ENCODE measurements around the gene MICAL3.

The MICAL3 gene

GRCh38 chr22:18067121-18067520 lies 42.8 kb upstream of the MICAL3 start:
- Histone ChIP-seq H3K79me2 (ENCODE audit: low read length) (no peaks in the 10 kb centered on the region), H3K36me3 (replicated peaks; ENCODE audit: insufficient read depth, low read length) (no peaks in the 10 kb centered on the region), H2AFZ (ENCODE audit: low read length) (no peak overlapping the region), H4K20me1 (ENCODE audit: insufficient read depth, low read length) (no peaks in the 10 kb centered on the region), H3F3A (ENCODE audit: insufficient read depth, low read length) (peaks cover 8% of the 10 kb centered on the region; the same call in 1 of the 2 replicates), H3K27me3 (replicated peaks; ENCODE audit: insufficient read depth, low read length) (no peaks in the 10 kb centered on the region), H3K27ac (ENCODE audit: low read length) (peak overlapping the region; percentile 50; the same call in 1 of the 2 replicates), H3K9me3 (replicated peaks; ENCODE audit: insufficient read depth, low read length) (no peaks in the 10 kb centered on the region), H3K4me3 (ENCODE audit: low read length) (no peak overlapping the region), H3K4me1 (ENCODE audit: low read length) (peaks cover 19% of the 10 kb centered on the region), H3K9me2 (replicated peaks; ENCODE audit: insufficient read depth, low read length) (no peaks in the 10 kb centered on the region), H3K9ac (ENCODE audit: low read length) (no peak overlapping the region), H3K4me2 (ENCODE audit: low read depth, low read length) (peak overlapping the region; percentile 52; the same call in 1 of the 2 replicates)
- no peak for DNase-seq
- TF ChIP-seq EZH2 (optimal IDR thresholded peaks at IDR 0.05; ENCODE audit: low read depth, low read length) (no peak), CTCF (IDR thresholded peaks at IDR 0.05; ENCODE audit: low read length) (no peak), EZH2phosphoT487 (IDR thresholded peaks at IDR 0.05; ENCODE audit: low read length) (no peak)

- Histone ChIP-seq H3K27ac (ENCODE audit: low read length) (peak overlapping the region; percentile 50; the same call in 1 of the 2 replicates), H3K36me3 (replicated peaks; ENCODE audit: insufficient read depth, low read length) (no peaks in the 10 kb centered on the region), H3K4me2 (ENCODE audit: low read depth, low read length) (peak overlapping the region; percentile 52; the same call in 1 of the 2 replicates)
Measured at GRCh38 chr22:18066181-18066859, 42.0 kb upstream of the MICAL3 start.

GRCh38 chr22:18065256-18065655 lies 40.9 kb upstream of the MICAL3 start:
- Histone ChIP-seq H3F3A (ENCODE audit: insufficient read depth, low read length) (peaks cover 8% of the 10 kb centered on the region; the same call in 1 of the 2 replicates), H3K4me3 (ENCODE audit: low read length) (no peak overlapping the region), H3K27ac (ENCODE audit: low read length) (no peak overlapping the region), H3K9me3 (replicated peaks; ENCODE audit: insufficient read depth, low read length) (no peaks in the 10 kb centered on the region), H3K36me3 (replicated peaks; ENCODE audit: insufficient read depth, low read length) (no peaks in the 10 kb centered on the region), H3K9me2 (replicated peaks; ENCODE audit: insufficient read depth, low read length) (no peaks in the 10 kb centered on the region), H4K20me1 (ENCODE audit: insufficient read depth, low read length) (no peaks in the 10 kb centered on the region), H3K4me1 (ENCODE audit: low read length) (peaks cover 15% of the 10 kb centered on the region), H2AFZ (ENCODE audit: low read length) (no peak overlapping the region), H3K9ac (ENCODE audit: low read length) (no peak overlapping the region), H3K27me3 (replicated peaks; ENCODE audit: insufficient read depth, low read length) (no peaks in the 10 kb centered on the region), H3K4me2 (ENCODE audit: low read depth, low read length) (no peak overlapping the region), H3K79me2 (ENCODE audit: low read length) (no peaks in the 10 kb centered on the region)
- TF ChIP-seq EZH2phosphoT487 (IDR thresholded peaks at IDR 0.05; ENCODE audit: low read length): no peak
- TF ChIP-seq CTCF (IDR thresholded peaks at IDR 0.05; ENCODE audit: low read length): no peak
- no peak for TF ChIP-seq EZH2 (optimal IDR thresholded peaks at IDR 0.05; ENCODE audit: low read depth, low read length)
- DNase-seq: no peak

More at GRCh38 chr22:18066181-18066859, 42.0 kb upstream of the MICAL3 start:
- Histone ChIP-seq H3K9ac (ENCODE audit: low read length) (no peak overlapping the region), H3K4me1 (ENCODE audit: low read length) (peaks cover 15% of the 10 kb centered on the region), H2AFZ (ENCODE audit: low read length) (peak overlapping the region; percentile 45), H3K9me2 (replicated peaks; ENCODE audit: insufficient read depth, low read length) (no peaks in the 10 kb centered on the region), H3F3A (ENCODE audit: insufficient read depth, low read length) (peaks cover 8% of the 10 kb centered on the region; the same call in 1 of the 2 replicates), H3K4me3 (ENCODE audit: low read length) (no peak overlapping the region), H3K79me2 (ENCODE audit: low read length) (no peaks in the 10 kb centered on the region), H3K9me3 (replicated peaks; ENCODE audit: insufficient read depth, low read length) (no peaks in the 10 kb centered on the region), H4K20me1 (ENCODE audit: insufficient read depth, low read length) (no peaks in the 10 kb centered on the region), H3K27me3 (replicated peaks; ENCODE audit: insufficient read depth, low read length) (no peaks in the 10 kb centered on the region)
- TF ChIP-seq EZH2 (optimal IDR thresholded peaks at IDR 0.05; ENCODE audit: low read depth, low read length): no peak
- TF ChIP-seq EZH2phosphoT487 (IDR thresholded peaks at IDR 0.05; ENCODE audit: low read length): no peak
- TF ChIP-seq CTCF (IDR thresholded peaks at IDR 0.05; ENCODE audit: low read length): no peak
- no peak for DNase-seq

All from MM.1S (cell line).